ENCODE data around the gene SPEM1.

SPEM1 gene

GRCh38 chr17:7418472-7419152 lies 1.5 kb upstream of the SPEM1 start:
- DNase-seq (ENCODE audit: low spot score), result no peak

- no peak for DNase-seq (ENCODE audit: low spot score)
These were observed 1.1 kb downstream of the SPEM1 start for GRCh38 chr17:7421186-7421585.

GRCh38 chr17:7423679-7424078 lies 3.6 kb downstream of the SPEM1 start:
- DNase-seq (ENCODE audit: low spot score), result no peak

GRCh38 chr17:7425316-7425715 lies 5.2 kb downstream of the SPEM1 start, which contains the start of gene SPEM2:
SPEM2 (plus strand) TSS chr17:7425616; CDS start chr17:7425689, 73 bp downstream.
- DNase-seq (ENCODE audit: low spot score), result no peak

GRCh38 chr17:7425756-7426155 lies 5.6 kb downstream of the SPEM1 start:
- no peak for DNase-seq (ENCODE audit: low spot score)

GRCh38 chr17:7426203-7426863 lies 6.2 kb downstream of the SPEM1 start:
- DNase-seq (ENCODE audit: low spot score), result no peak

GRCh38 chr17:7426896-7427489 lies 6.9 kb downstream of the SPEM1 start:
- DNase-seq (ENCODE audit: low spot score), result no peak

GRCh38 chr17:7427549-7427948 lies 7.4 kb downstream of the SPEM1 start:
- DNase-seq (ENCODE audit: low spot score), result no peak

- DNase-seq (ENCODE audit: low spot score), result no peak
These were observed 8.4 kb downstream of the SPEM1 start, which contains the start of gene SPEM3 for GRCh38 chr17:7428557-7428956. SPEM3 (plus strand) TSS chr17:7428857; CDS start chr17:7428903, 46 bp downstream.

- no peak for DNase-seq (ENCODE audit: low spot score)
These were observed 9.6 kb downstream of the SPEM1 start for GRCh38 chr17:7429722-7430121.

GRCh38 chr17:7431231-7431630 lies 11.1 kb downstream of the SPEM1 start:
- no peak for DNase-seq (ENCODE audit: low spot score)

GRCh38 chr17:7432296-7432695 lies 12.2 kb downstream of the SPEM1 start:
- DNase-seq (ENCODE audit: low spot score), result no peak

GRCh38 chr17:7435676-7436555 lies 15.8 kb downstream of the SPEM1 start:
- DNase-seq (ENCODE audit: low spot score), result peak; percentile 88

- peak; percentile 94 for DNase-seq (ENCODE audit: low spot score)
These were observed 16.6 kb downstream of the SPEM1 start for GRCh38 chr17:7436556-7437368.

GRCh38 chr17:7437369-7437863 lies 17.3 kb downstream of the SPEM1 start:
- DNase-seq (ENCODE audit: low spot score), result no peak

GRCh38 chr17:7437950-7438614 lies 18.0 kb downstream of the SPEM1 start:
- DNase-seq (ENCODE audit: low spot score), result no peak

GRCh38 chr17:7438656-7439460 lies 18.7 kb downstream of the SPEM1 start:
- no peak for DNase-seq (ENCODE audit: low spot score)

GRCh38 chr17:7439462-7440112 lies 19.5 kb downstream of the SPEM1 start, which contains the start of gene FGF11:
FGF11 (plus strand) TSS chr17:7439512; CDS start chr17:7439621, 109 bp downstream.
- no peak for DNase-seq (ENCODE audit: low spot score)

Data from RKO (cell line).